ENCODE results near the gene GGT5.
"Not testable (repeated sequence)": the region's sequence is repeated elsewhere in the genome, so short reads cannot be mapped to it uniquely, and the experiment has no call there.

The GGT5 gene

DNA sequence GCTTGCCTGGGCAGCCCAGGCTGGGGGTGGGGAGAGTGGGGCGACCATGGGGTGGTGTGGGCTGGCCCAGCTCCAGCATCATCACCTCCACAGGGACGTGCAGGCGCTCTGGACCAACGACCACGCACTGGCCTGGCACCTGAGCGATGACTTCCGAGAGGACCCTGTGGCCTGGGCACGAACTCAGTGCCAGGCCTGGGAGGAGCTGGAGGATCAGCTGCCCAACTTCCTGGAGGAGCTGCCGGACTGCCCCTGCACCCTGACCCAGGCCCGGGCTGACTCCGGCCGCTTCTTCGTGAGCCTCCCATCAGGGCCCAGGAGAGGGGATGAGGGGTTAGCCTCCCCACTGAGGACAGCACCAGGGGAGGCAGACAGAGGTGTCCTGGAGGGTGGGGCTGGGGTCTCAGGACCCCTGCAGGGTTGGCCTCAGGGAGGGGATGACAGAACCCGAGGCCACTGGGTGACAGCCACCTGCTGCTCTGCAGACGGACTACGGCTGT is 59.8 kb downstream of the GGT5 start:
- no peak overlapping the region for H3K4me3 Mint-ChIP-seq
- no peak overlapping the region for H3K27ac Mint-ChIP-seq
- H3K36me3 Mint-ChIP-seq (ENCODE audit: low read depth), result no peaks in the 10 kb centered on the region
- TF ChIP-seq CTCF (IDR thresholded peaks at IDR 0.05), result no peak
- DNase-seq, result no peak
- no peaks in the 10 kb centered on the region for H3K9me3 Mint-ChIP-seq
- peaks cover 3% of the 10 kb centered on the region for H3K27me3 Mint-ChIP-seq (ENCODE audit: low read depth, poor library complexity)
- H3K4me1 Mint-ChIP-seq, result peaks cover 20% of the 10 kb centered on the region

DNA sequence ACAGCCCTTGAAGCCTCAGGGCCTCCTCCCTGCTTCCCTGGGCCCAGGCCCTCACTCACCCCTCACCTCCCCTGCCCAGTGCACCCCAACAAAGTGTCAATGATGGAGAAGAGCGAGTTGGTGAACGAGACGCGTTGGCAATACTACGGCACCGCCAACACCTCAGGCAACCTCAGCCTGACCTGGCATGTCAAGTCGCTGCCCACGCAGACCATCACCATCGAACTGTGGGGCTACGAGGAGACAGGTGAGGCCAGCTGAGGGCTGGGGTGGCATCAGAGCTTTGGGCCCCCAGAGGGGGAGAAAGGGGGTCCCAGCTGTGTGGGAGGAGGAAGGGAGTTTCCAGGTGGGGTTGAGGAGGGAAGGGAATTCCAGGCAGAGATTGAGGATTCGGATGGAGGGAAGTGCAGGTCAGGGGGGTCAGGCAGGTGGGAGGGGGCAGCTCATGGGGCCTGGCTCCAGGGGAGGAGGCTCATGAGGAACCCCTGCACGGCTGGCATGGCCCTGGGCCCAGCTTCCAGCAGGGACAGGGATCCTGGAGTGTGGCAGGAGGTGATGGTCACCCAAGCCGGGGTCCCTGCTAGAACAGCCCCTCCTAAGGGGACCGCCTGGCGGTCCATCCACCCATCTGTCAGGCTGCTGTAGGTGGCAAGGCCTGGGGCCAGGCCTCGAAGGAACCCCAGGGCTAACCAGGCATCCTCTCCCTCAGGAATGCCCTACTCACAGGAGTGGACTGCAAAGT is 60.7 kb downstream of the GGT5 start:
- TF ChIP-seq CTCF (IDR thresholded peaks at IDR 0.05), result no peak
- no peaks in the 10 kb centered on the region for H3K36me3 Mint-ChIP-seq (ENCODE audit: low read depth)
- no peaks in the 10 kb centered on the region for H3K9me3 Mint-ChIP-seq
- peaks cover 3% of the 10 kb centered on the region for H3K27me3 Mint-ChIP-seq (ENCODE audit: low read depth, poor library complexity)
- H3K4me1 Mint-ChIP-seq, result peaks cover 13% of the 10 kb centered on the region
- no peak overlapping the region for H3K27ac Mint-ChIP-seq
- H3K4me3 Mint-ChIP-seq, result no peak overlapping the region
- no peak for DNase-seq

DNA sequence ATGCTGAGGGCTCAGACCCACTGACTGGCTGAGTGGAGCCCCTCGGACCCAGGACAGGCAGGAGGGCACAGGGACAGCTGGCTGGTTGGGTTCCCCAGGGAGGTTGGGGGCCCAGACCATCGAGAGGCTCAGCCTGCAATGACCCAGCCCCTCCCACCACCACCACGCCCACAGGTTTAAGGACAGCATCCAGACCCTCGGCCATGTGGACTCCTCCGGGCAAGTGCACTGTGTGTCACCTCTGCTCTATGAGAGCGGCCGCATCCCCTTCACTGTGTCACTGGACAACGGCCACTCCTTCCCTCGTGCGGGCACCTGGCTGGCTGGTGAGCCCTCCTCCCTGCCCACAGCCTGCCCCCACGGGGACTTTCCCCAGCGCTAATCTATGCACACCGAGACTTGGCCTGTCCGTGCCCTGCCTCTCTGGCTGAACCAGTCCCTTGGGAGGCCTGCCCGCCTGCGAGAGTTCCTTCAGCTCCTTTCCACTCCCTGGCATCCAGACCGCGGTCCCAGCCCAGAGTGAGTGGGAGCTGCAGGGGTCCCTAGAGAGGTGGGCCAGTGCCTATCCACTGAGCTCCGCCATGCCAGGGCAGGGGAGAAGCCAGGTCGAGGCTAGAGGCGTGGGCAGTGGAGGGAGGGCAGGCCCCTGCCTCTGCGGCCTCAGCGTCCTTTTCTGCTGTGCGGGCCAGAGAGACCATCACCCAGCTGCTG is 61.4 kb downstream of the GGT5 start:
- Mint-ChIP-seq H3K36me3 (ENCODE audit: low read depth) (no peaks in the 10 kb centered on the region), H3K27me3 (ENCODE audit: low read depth, poor library complexity) (peaks cover 1% of the 10 kb centered on the region)
- no peak for DNase-seq

DNA sequence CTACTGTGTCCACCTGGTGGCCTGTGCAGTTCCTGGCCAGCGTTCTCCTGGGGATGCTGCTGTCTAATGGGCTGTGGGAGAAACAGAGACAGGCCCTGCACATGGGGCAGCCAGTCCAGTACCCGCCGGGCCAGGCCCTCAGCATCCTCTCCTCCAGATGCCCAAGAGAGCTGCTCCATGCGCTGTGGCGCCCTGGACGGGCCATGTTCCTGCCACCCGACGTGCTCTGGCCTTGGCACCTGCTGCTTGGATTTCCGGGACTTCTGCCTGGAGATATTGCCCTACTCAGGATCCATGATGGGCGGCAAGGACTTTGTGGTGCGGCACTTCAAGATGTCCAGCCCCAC is 62.0 kb downstream of the GGT5 start:
- H3K4me1 Mint-ChIP-seq; H3K27ac Mint-ChIP-seq; DNase-seq; H3K27me3 Mint-ChIP-seq (ENCODE audit: low read depth, poor library complexity); H3K9me3 Mint-ChIP-seq; H3K4me3 Mint-ChIP-seq; H3K36me3 Mint-ChIP-seq (ENCODE audit: low read depth): not testable (repeated sequence)

More for the DNA sequence above, 61.4 kb downstream of the GGT5 start:
- Mint-ChIP-seq H3K4me1 (peaks cover 5% of the 10 kb centered on the region), H3K27ac (no peak overlapping the region), H3K4me3 (no peak overlapping the region), H3K9me3 (no peaks in the 10 kb centered on the region)
- TF ChIP-seq CTCF (IDR thresholded peaks at IDR 0.05), result no peak

DNA sequence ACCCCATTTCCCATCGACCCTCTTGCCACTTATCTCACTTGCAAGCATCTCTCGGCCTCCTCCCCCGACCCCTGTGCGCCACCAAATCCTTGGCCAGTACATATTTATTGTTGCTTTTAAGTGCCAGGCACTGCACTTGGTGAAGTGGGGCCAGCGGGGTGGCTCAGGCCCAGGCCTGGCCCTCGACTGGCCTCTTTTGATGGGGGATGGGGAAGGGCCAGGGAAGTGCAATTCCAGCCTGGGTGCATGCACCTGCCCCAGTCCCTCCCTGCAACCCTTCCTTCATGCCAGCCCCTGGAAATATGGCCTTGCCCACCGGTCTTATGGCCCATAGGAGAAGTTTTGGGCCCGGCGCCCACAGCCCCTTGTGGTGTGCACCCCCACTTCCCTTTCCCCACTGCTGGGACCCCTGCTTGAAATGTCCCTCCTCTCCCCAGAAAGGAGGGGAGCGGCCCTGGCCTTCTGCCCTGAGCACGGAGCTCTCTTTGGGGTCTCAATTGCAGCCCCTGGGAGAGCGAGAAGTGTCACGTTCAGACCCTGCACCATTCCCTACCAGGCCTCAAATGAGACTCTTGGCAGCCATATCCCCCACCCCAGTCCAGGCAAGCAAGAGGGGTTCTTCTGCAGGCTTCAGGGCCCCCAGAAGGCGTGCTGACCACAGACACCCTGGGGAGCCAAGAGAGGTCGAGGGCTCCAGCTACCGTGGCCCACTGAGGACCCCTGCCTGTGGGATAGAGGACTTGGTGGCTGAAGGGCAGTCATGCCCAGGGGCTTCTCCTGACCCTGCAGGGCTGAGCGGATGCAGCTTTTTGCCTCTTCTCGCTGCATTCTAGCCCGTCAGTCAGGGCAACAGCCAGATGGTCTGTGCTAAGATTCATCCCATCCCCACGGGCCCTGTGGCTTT is 62.6 kb downstream of the GGT5 start:
- Mint-ChIP-seq H3K27ac (no peak overlapping the region), H3K4me1 (no peaks in the 10 kb centered on the region), H3K36me3 (ENCODE audit: low read depth) (no peaks in the 10 kb centered on the region), H3K4me3 (no peak overlapping the region), H3K9me3 (no peaks in the 10 kb centered on the region), H3K27me3 (ENCODE audit: low read depth, poor library complexity) (no peaks in the 10 kb centered on the region)
- no peak for DNase-seq
- TF ChIP-seq CTCF (IDR thresholded peaks at IDR 0.05), result peak; percentile 15
